Measurements from ENCODE around the gene PIK3R2.
"Not testable (repeated sequence)": the region's sequence is repeated elsewhere in the genome, so short reads cannot be mapped to it uniquely, and the experiment has no call there.

PIK3R2 gene

GRCh38 chr19:18203863-18204393 is 51.0 kb downstream of the PIK3R2 start, which contains the start of gene RAB3A:
RAB3A (minus strand) TSS chr19:18204042; CDS start chr19:18202740, 1,302 bp downstream.
- peak; percentile 98 for DNase-seq (ENCODE audit: low read depth)

- no peak for DNase-seq (ENCODE audit: low read depth)
These were observed 51.6 kb downstream of the PIK3R2 start for GRCh38 chr19:18204394-18205199.

- peak; percentile 30 for DNase-seq (ENCODE audit: low read depth)
These were observed 52.4 kb downstream of the PIK3R2 start for GRCh38 chr19:18205200-18205892.

GRCh38 chr19:18206018-18206417 is 53.1 kb downstream of the PIK3R2 start:
- no peak for DNase-seq (ENCODE audit: low read depth)

- DNase-seq (ENCODE audit: low read depth) = no peak
These were observed 55.4 kb downstream of the PIK3R2 start for GRCh38 chr19:18208098-18208951.

- DNase-seq (ENCODE audit: low read depth) = not testable (repeated sequence)
These were observed 56.9 kb downstream of the PIK3R2 start for GRCh38 chr19:18209912-18210311.

GRCh38 chr19:18211683-18212082 is 58.7 kb downstream of the PIK3R2 start:
- no peak for DNase-seq (ENCODE audit: low read depth)

GRCh38 chr19:18214779-18215433 is 61.9 kb downstream of the PIK3R2 start:
- no peak for DNase-seq (ENCODE audit: low read depth)

- no peak for DNase-seq (ENCODE audit: low read depth)
These were observed 63.8 kb downstream of the PIK3R2 start for GRCh38 chr19:18216789-18217188.

- no peak for DNase-seq (ENCODE audit: low read depth)
These were observed 65.2 kb downstream of the PIK3R2 start for GRCh38 chr19:18218159-18218558.

GRCh38 chr19:18218600-18218999 is 65.6 kb downstream of the PIK3R2 start:
- no peak for DNase-seq (ENCODE audit: low read depth)

Measured in activated gamma-delta T cell treated with anti-CD3 and anti-CD28 coated beads, Interleukin-2, amount 50 U/mL, for 16 hours (primary cell).